Body of pancreas (tissue), 4 donors: ENCODE results near the gene CSMD2. TPM values are rescaled to one million over a fixed set of nuclear protein-coding genes. Genes with fewer than 3 reads are reported as not detected.

Experiments
- ATAC-seq: fragments of 150-250 bp; one replicate; pipeline ENCODE4 v1.9.1; 2016
- DNase-seq, 4 donors: peaks; one replicate each; pipeline ENCODE4 v3.0.0-alpha.2; 2019
- H3K27ac ChIP-seq, 4 donors: fragments of 200-600 bp; sonication (generic); 1 replicate in 3 of 4; 2 replicates in 1 of 4; pipeline versions ENCODE4 v1.5.1 to v1.6.1; 2016 to 2019; ENCODE audit warnings: mild to moderate bottlenecking in 1 of 4, mixed read lengths in 1 of 4, moderate library complexity in 1 of 4
- H3K27me3 ChIP-seq, 2 donors: fragments of 200-600 bp; sonication (generic); one replicate each; pipeline ENCODE4 v1.6.0; 2016; ENCODE audit warnings: mild to moderate bottlenecking in 1 of 2
- H3K36me3 ChIP-seq, 2 donors: fragments of 200-600 bp; sonication (generic); replicated peaks in 1 of 2; 2 replicates each; pipeline ENCODE4 v1.5.1; 2016; ENCODE audit warnings: low read depth in 2 of 2; ENCODE audit not compliant: insufficient read depth in 1 of 2
- H3K4me1 ChIP-seq: fragments of 200-600 bp; sonication (generic); one replicate; pipeline ENCODE4 v1.6.0; 2016
- H3K4me3 ChIP-seq, 2 donors: fragments of 200-600 bp; sonication (generic); 1 replicate in 1 of 2; 2 replicates in 1 of 2; pipeline ENCODE4 v1.5.1; 2016 to 2019
- H3K9me3 ChIP-seq, 3 donors: fragments of 200-600 bp; sonication (generic); 1 replicate in 2 of 3; 2 replicates in 1 of 3; pipeline ENCODE4 v1.5.1; 2016
- CTCF ChIP-seq, 7 experiments: fragments of 450-650 bp in 4 of 7; fragments of 200-600 bp in 3 of 7; sonication (generic) in 3 of 7; IDR thresholded peaks; one replicate each; pipeline ENCODE4 v1.5.1; 2016 to 2019; ENCODE audit warnings: antibody characterized with exemption in 7 of 7
- POLR2A ChIP-seq, 3 donors: fragments of 450-650 bp; IDR thresholded peaks; one replicate each; pipeline ENCODE4 v1.6.1; 2016; ENCODE audit warnings: antibody characterized with exemption in 3 of 3, mild to moderate bottlenecking in 2 of 3
- WGBS, 2 donors: methylation state at CpG; one replicate each; pipeline ENCODE4 v1.1.5; 2017; 5-methylcytosine and 5-hydroxymethylcytosine counted together
- intact Hi-C: fragments of 100-400 bp; cut with DNase I; formaldehyde crosslinking; loops from one replicate; pipeline ENCODE4 v1.15.1; 2023
- total RNA-seq, 2 donors: library from RNA; depleted of rRNA; stranded (reverse); fragments of >200 nt; gene quantifications; one replicate each; pipeline ENCODE4 v1.1.0, GENCODE V29; 2016

The CSMD2 gene
- total RNA-seq, 2 donors from 2014 or later: 0.26 to 0.33 TPM

- no peak for DNase-seq
- H3K27ac ChIP-seq: no peak overlapping the region
- ATAC-seq: no peak
- H3K4me3 ChIP-seq: no peak overlapping the region
- H3K9me3 ChIP-seq: peaks cover 0 to 44% (median 0%) of the 10 kb centered on the region in 3 donors
- intact Hi-C loops: no loop called here
- WGBS, 2 donors: 93 to 98% methylated on average over 9 of the region's 9 CpGs
- TF ChIP-seq CTCF (IDR thresholded peaks at IDR 0.05): no peak
- no peak for TF ChIP-seq POLR2A (IDR thresholded peaks at IDR 0.05)
- H3K27me3 ChIP-seq: no peaks in the 10 kb centered on the region
- no peaks in the 10 kb centered on the region for H3K4me1 ChIP-seq
- H3K36me3 ChIP-seq: peaks cover 14 to 17% of the 10 kb centered on the region in 2 donors
These were observed 670.1 kb downstream of the CSMD2 start for GRCh38 chr1:33494929-33495328.

- TF ChIP-seq CTCF (IDR thresholded peaks at IDR 0.05) (no peak), POLR2A (IDR thresholded peaks at IDR 0.05) (no peak)
- no peaks in the 10 kb centered on the region for H3K27me3 ChIP-seq
- peaks cover 5 to 12% of the 10 kb centered on the region in 2 donors for H3K36me3 ChIP-seq
- intact Hi-C loops: no loop called here
- WGBS, 2 donors: 97 to 100% methylated on average over 2 of the region's 2 CpGs
- ATAC-seq (no peak), DNase-seq (no peak)
- peaks cover 0 to 9% (median 0%) of the 10 kb centered on the region in 3 donors for H3K9me3 ChIP-seq
- no peak overlapping the region for H3K27ac ChIP-seq
- no peak overlapping the region for H3K4me3 ChIP-seq
- H3K4me1 ChIP-seq: no peaks in the 10 kb centered on the region
These were observed 676.4 kb downstream of the CSMD2 start for GRCh38 chr1:33488624-33489023.

- Histone ChIP-seq H3K27me3 (no peaks in the 10 kb centered on the region), H3K9me3 (no peaks in the 10 kb centered on the region), H3K36me3 (no peaks in the 10 kb centered on the region), H3K4me3 (no peak overlapping the region), H3K4me1 (no peaks in the 10 kb centered on the region), H3K27ac (no peak overlapping the region)
- TF ChIP-seq CTCF (IDR thresholded peaks at IDR 0.05): no peak
- TF ChIP-seq POLR2A (IDR thresholded peaks at IDR 0.05): no peak
- WGBS, 2 donors: 91 to 96% methylated on average over 2 of the region's 2 CpGs
- intact Hi-C loops: no loop called here
- ATAC-seq (no peak), DNase-seq (no peak)
These were observed 682.6 kb downstream of the CSMD2 start for GRCh38 chr1:33482412-33482811.

GRCh38 chr1:33477451-33477850 is 687.6 kb downstream of the CSMD2 start:
- TF ChIP-seq POLR2A (IDR thresholded peaks at IDR 0.05) (no peak), CTCF (IDR thresholded peaks at IDR 0.05) (no peak)
- 75% methylated on average over 4 of the region's 4 CpGs for WGBS, 2 donors
- DNase-seq (no peak), ATAC-seq (no peak)
- H3K4me1 ChIP-seq: peaks cover 14% of the 10 kb centered on the region
- H3K36me3 ChIP-seq: no peaks in the 10 kb centered on the region
- no peaks in the 10 kb centered on the region for H3K9me3 ChIP-seq
- no peak overlapping the region for H3K27ac ChIP-seq
- intact Hi-C loops: loop anchor here (10.0 kb wide), 1 partner anchor 137 kb away; no protein-coding TSS in a partner anchor
- H3K27me3 ChIP-seq: no peaks in the 10 kb centered on the region
- no peak overlapping the region for H3K4me3 ChIP-seq

- TF ChIP-seq POLR2A (IDR thresholded peaks at IDR 0.05): no peak
- Histone ChIP-seq H3K27ac (no peak overlapping the region), H3K9me3 (no peaks in the 10 kb centered on the region), H3K4me3 (no peak overlapping the region), H3K36me3 (no peaks in the 10 kb centered on the region), H3K4me1 (peaks cover 23% of the 10 kb centered on the region), H3K27me3 (no peaks in the 10 kb centered on the region)
- intact Hi-C loops: loop anchor here (10.0 kb wide), 1 partner anchor 141 kb away; no protein-coding TSS in a partner anchor
- DNase-seq (peak in 1 of 4 donors; percentile 27), ATAC-seq (no peak)
These were observed 691.1 kb downstream of the CSMD2 start for GRCh38 chr1:33473900-33474299.
